Activated T-cell treated with anti-CD3 and anti-CD28 coated beads, Interleukin-2, amount 50 U/mL, for 4 hours (primary cell): ENCODE results near the gene MTMR3. TPM values are rescaled to one million over a fixed set of nuclear protein-coding genes. Genes with fewer than 3 reads are reported as not detected.

Experiments
- ATAC-seq, 2 donors: fragments of 200-7000 bp; cut with Tn5 transposase; one replicate each; pipeline ENCODE4 v1.10.0; 2021
- DNase-seq: peaks from one replicate; pipeline ENCODE4 v3.0.0-alpha.2; 2020
- H3K27me3 Mint-ChIP-seq: one replicate; pipeline ENCODE4 v1.8.0; 2021; ENCODE audit warnings: low read depth, mixed read lengths
- H3K36me3 Mint-ChIP-seq: one replicate; pipeline ENCODE4 v1.8.0; 2022; ENCODE audit warnings: mixed read lengths; ENCODE audit not compliant: insufficient read depth
- H3K4me1 Mint-ChIP-seq: one replicate; pipeline ENCODE4 v1.8.0; 2021; ENCODE audit warnings: low read depth, mixed read lengths
- H3K4me3 Mint-ChIP-seq: one replicate; pipeline ENCODE4 v1.8.0; 2021; ENCODE audit warnings: mild to moderate bottlenecking, moderate library complexity, mixed read lengths
- H3K9me3 Mint-ChIP-seq: one replicate; pipeline ENCODE4 v1.8.0; 2021; ENCODE audit warnings: mixed read lengths
- total RNA-seq, 3 donors: library from RNA; stranded (reverse); gene quantifications; one replicate each; pipeline ENCODE4 v1.2.1, GENCODE V29; 2021

The MTMR3 gene
- total RNA-seq, 3 donors from 2014 or later: 15.2 to 19.8 (median 15.8) TPM

- Mint-ChIP-seq H3K4me1 (peaks cover 14% of the 10 kb centered on the region), H3K9me3 (no peaks in the 10 kb centered on the region), H3K4me3 (peak overlapping the region; percentile 91), H3K36me3 (no peaks in the 10 kb centered on the region), H3K27me3 (no peaks in the 10 kb centered on the region)
- peak; percentile 11 to 16 for ATAC-seq
- DNase-seq: no peak
Measured at GRCh38 chr22:29883775-29884097, 762 bp downstream of the MTMR3 start.

GRCh38 chr22:29885610-29886009 is 2.6 kb downstream of the MTMR3 start:
- Mint-ChIP-seq H3K27me3 (no peaks in the 10 kb centered on the region), H3K4me3 (no peak overlapping the region), H3K9me3 (no peaks in the 10 kb centered on the region), H3K36me3 (no peaks in the 10 kb centered on the region), H3K4me1 (peaks cover 16% of the 10 kb centered on the region)
- no peak for DNase-seq
- ATAC-seq: no peak

GRCh38 chr22:29886596-29886995 is 3.6 kb downstream of the MTMR3 start:
- ATAC-seq: no peak

GRCh38 chr22:29887358-29887757 is 4.4 kb downstream of the MTMR3 start:
- Mint-ChIP-seq H3K4me3 (no peak overlapping the region), H3K27me3 (no peaks in the 10 kb centered on the region), H3K36me3 (no peaks in the 10 kb centered on the region), H3K9me3 (no peaks in the 10 kb centered on the region), H3K4me1 (peaks cover 25% of the 10 kb centered on the region)
- no peak for ATAC-seq
- no peak for DNase-seq

More at GRCh38 chr22:29886596-29886995, 3.6 kb downstream of the MTMR3 start:
- no peak for DNase-seq
- no peaks in the 10 kb centered on the region for H3K36me3 Mint-ChIP-seq
- H3K4me1 Mint-ChIP-seq: peaks cover 21% of the 10 kb centered on the region
- H3K4me3 Mint-ChIP-seq: no peak overlapping the region
- no peaks in the 10 kb centered on the region for H3K9me3 Mint-ChIP-seq
- H3K27me3 Mint-ChIP-seq: no peaks in the 10 kb centered on the region

GRCh38 chr22:29890760-29891159 is 7.8 kb downstream of the MTMR3 start:
- ATAC-seq: no peak
- H3K27me3 Mint-ChIP-seq: no peaks in the 10 kb centered on the region
- no peak overlapping the region for H3K4me3 Mint-ChIP-seq
- DNase-seq: no peak
- H3K9me3 Mint-ChIP-seq: no peaks in the 10 kb centered on the region
- peaks cover 32% of the 10 kb centered on the region for H3K4me1 Mint-ChIP-seq
- H3K36me3 Mint-ChIP-seq: peaks cover 5% of the 10 kb centered on the region

GRCh38 chr22:29892315-29893156 is 9.6 kb downstream of the MTMR3 start:
- Mint-ChIP-seq H3K9me3 (no peaks in the 10 kb centered on the region), H3K27me3 (no peaks in the 10 kb centered on the region), H3K36me3 (peaks cover 5% of the 10 kb centered on the region), H3K4me1 (peaks cover 34% of the 10 kb centered on the region), H3K4me3 (no peak overlapping the region)
- no peak for DNase-seq
- no peak for ATAC-seq

- no peak for ATAC-seq
- H3K27me3 Mint-ChIP-seq: no peaks in the 10 kb centered on the region
- peaks cover 33% of the 10 kb centered on the region for H3K4me1 Mint-ChIP-seq
- DNase-seq: no peak
- H3K36me3 Mint-ChIP-seq: peaks cover 4% of the 10 kb centered on the region
- H3K9me3 Mint-ChIP-seq: no peaks in the 10 kb centered on the region
- H3K4me3 Mint-ChIP-seq: no peak overlapping the region
Measured at GRCh38 chr22:29901354-29901753, 18.4 kb downstream of the MTMR3 start.

- H3K9me3 Mint-ChIP-seq: no peaks in the 10 kb centered on the region
- DNase-seq (no peak), ATAC-seq (no peak)
- peaks cover 45% of the 10 kb centered on the region for H3K4me1 Mint-ChIP-seq
- H3K27me3 Mint-ChIP-seq: no peaks in the 10 kb centered on the region
- H3K4me3 Mint-ChIP-seq: no peak overlapping the region
- H3K36me3 Mint-ChIP-seq: peaks cover 6% of the 10 kb centered on the region
Measured at GRCh38 chr22:29903371-29903770, 20.4 kb downstream of the MTMR3 start.

GRCh38 chr22:29904020-29904419 is 21.0 kb downstream of the MTMR3 start:
- DNase-seq (no peak), ATAC-seq (no peak)
- peaks cover 6% of the 10 kb centered on the region for H3K36me3 Mint-ChIP-seq
- H3K4me3 Mint-ChIP-seq: no peak overlapping the region
- H3K9me3 Mint-ChIP-seq: no peaks in the 10 kb centered on the region
- peaks cover 43% of the 10 kb centered on the region for H3K4me1 Mint-ChIP-seq
- H3K27me3 Mint-ChIP-seq: no peaks in the 10 kb centered on the region

GRCh38 chr22:29907753-29908515 is 25.0 kb downstream of the MTMR3 start:
- Mint-ChIP-seq H3K4me3 (no peak overlapping the region), H3K27me3 (no peaks in the 10 kb centered on the region), H3K36me3 (peaks cover 1% of the 10 kb centered on the region), H3K9me3 (no peaks in the 10 kb centered on the region), H3K4me1 (peaks cover 55% of the 10 kb centered on the region)
- ATAC-seq: no peak
- peak; percentile 13 for DNase-seq

- DNase-seq (no peak), ATAC-seq (no peak)
- Mint-ChIP-seq H3K9me3 (no peaks in the 10 kb centered on the region), H3K36me3 (peaks cover 1% of the 10 kb centered on the region), H3K4me1 (peaks cover 72% of the 10 kb centered on the region), H3K4me3 (no peak overlapping the region), H3K27me3 (no peaks in the 10 kb centered on the region)
Measured at GRCh38 chr22:29912141-29912540, 29.2 kb downstream of the MTMR3 start.

GRCh38 chr22:29912605-29913398 is 29.8 kb downstream of the MTMR3 start:
- Mint-ChIP-seq H3K4me1 (peaks cover 71% of the 10 kb centered on the region), H3K4me3 (no peak overlapping the region), H3K27me3 (no peaks in the 10 kb centered on the region), H3K9me3 (no peaks in the 10 kb centered on the region), H3K36me3 (no peaks in the 10 kb centered on the region)
- no peak for DNase-seq
- no peak for ATAC-seq

GRCh38 chr22:29914165-29914564 is 31.2 kb downstream of the MTMR3 start:
- DNase-seq: no peak
- peaks cover 74% of the 10 kb centered on the region for H3K4me1 Mint-ChIP-seq
- no peak for ATAC-seq

GRCh38 chr22:29914991-29915533 is 32.1 kb downstream of the MTMR3 start:
- H3K4me3 Mint-ChIP-seq: no peak overlapping the region
- H3K9me3 Mint-ChIP-seq: no peaks in the 10 kb centered on the region
- no peak for DNase-seq
- H3K36me3 Mint-ChIP-seq: no peaks in the 10 kb centered on the region
- no peak for ATAC-seq
- H3K4me1 Mint-ChIP-seq: peaks cover 73% of the 10 kb centered on the region
- H3K27me3 Mint-ChIP-seq: no peaks in the 10 kb centered on the region

More at GRCh38 chr22:29914165-29914564, 31.2 kb downstream of the MTMR3 start:
- H3K9me3 Mint-ChIP-seq: no peaks in the 10 kb centered on the region
- H3K36me3 Mint-ChIP-seq: no peaks in the 10 kb centered on the region
- H3K4me3 Mint-ChIP-seq: no peak overlapping the region
- H3K27me3 Mint-ChIP-seq: no peaks in the 10 kb centered on the region
